H1 (cell line): ENCODE data around the gene ELP6. TPM values are rescaled to one million over a fixed set of nuclear protein-coding genes. Genes with fewer than 3 reads are reported as not detected.

Experiments used
- CTCF ChIA-PET: fragments of 300-600 bp; sonication (Branson Sonifier 250); formaldehyde crosslinking; loops from one replicate; lab custom pipeline; 2021; ENCODE audit not compliant: partially characterized antibody; lab: Charles Lee
- POLR2A ChIA-PET: fragments of 300-600 bp; sonication (Branson Sonifier 250); formaldehyde crosslinking; loops from one replicate; lab custom pipeline; 2021; ENCODE audit warnings: inconsistent platforms; ENCODE audit not compliant: partially characterized antibody; lab: Charles Lee
- DNase-seq, 2 experiments: peaks; one replicate each; pipeline versions ENCODE4 v3.0.0 to v3.0.0-alpha.2; 2010 to 2022; ENCODE audit warnings: low spot score in 2 of 2, low read depth in 1 of 2, mixed read lengths in 1 of 2
- FAIRE-seq: peaks from 2 replicates; lab custom pipeline; 2011; peaks lifted over from hg19 to GRCh38; lab: Jason Lieb, UNC
- H2AFZ ChIP-seq: 2 replicates; pipeline ENCODE4 v1.8.1; 2012; ENCODE audit warnings: low read length, inconsistent platforms
- H2AK5ac ChIP-seq: 2 replicates; pipeline ENCODE4 v1.6.1; 2013; ENCODE audit warnings: low read depth, low read length
- H2BK120ac ChIP-seq: replicated peaks from 2 replicates; pipeline ENCODE3; 2013; ENCODE audit warnings: low read depth, low read length, inconsistent platforms
- H2BK12ac ChIP-seq: 2 replicates; pipeline ENCODE4 v1.6.1; 2013; ENCODE audit warnings: low read depth, low read length
- H2BK15ac ChIP-seq: 2 replicates; pipeline ENCODE4 v1.6.1; 2013; ENCODE audit warnings: low read length
- H2BK20ac ChIP-seq: 2 replicates; pipeline ENCODE4 v1.6.1; 2013; ENCODE audit warnings: low read length
- H2BK5ac ChIP-seq: 2 replicates; pipeline ENCODE4 v1.6.1; 2013; ENCODE audit warnings: low read depth, low read length
- H3K14ac ChIP-seq: 2 replicates; pipeline ENCODE4 v1.6.1; 2013; ENCODE audit warnings: inconsistent platforms; ENCODE audit not compliant: insufficient read length
- H3K18ac ChIP-seq: 2 replicates; pipeline ENCODE4 v1.6.1; 2013; ENCODE audit warnings: low read length; ENCODE audit errors: extremely low read depth
- H3K23ac ChIP-seq: 2 replicates; pipeline ENCODE4 v1.6.1; 2013; ENCODE audit warnings: inconsistent platforms; ENCODE audit not compliant: insufficient read length
- H3K23me2 ChIP-seq: 2 replicates; pipeline ENCODE4 v1.6.1; 2013; ENCODE audit warnings: low read depth, low read length
- H3K27ac ChIP-seq: 2 replicates; pipeline ENCODE4 v1.6.1; 2011; ENCODE audit warnings: low read depth, low read length, inconsistent platforms
- H3K27me3 ChIP-seq, 4 experiments: replicated peaks in 1 of 4; 1 replicate in 1 of 4; 2 replicates in 3 of 4; pipeline versions ENCODE4 v1.6.1 to v1.8.1; 2011 to 2013; ENCODE audit warnings: low read length in 3 of 4, mild to moderate bottlenecking in 3 of 4, inconsistent platforms in 2 of 4, mixed read lengths in 2 of 4, moderate library complexity in 1 of 4; ENCODE audit not compliant: control insufficient read depth in 3 of 4, insufficient read depth in 3 of 4; ENCODE audit errors: extremely low read depth in 1 of 4
- H3K36me3 ChIP-seq, 4 experiments: 2 replicates each; pipeline versions ENCODE4 v1.6.1 to v1.8.1; 2011 to 2013; ENCODE audit warnings: mild to moderate bottlenecking in 4 of 4, low read length in 3 of 4, moderate library complexity in 2 of 4, control low read depth in 1 of 4, inconsistent platforms in 1 of 4; ENCODE audit not compliant: insufficient read depth in 4 of 4, control insufficient read depth in 2 of 4
- H3K4ac ChIP-seq: replicated peaks from 2 replicates; pipeline ENCODE3; 2013; ENCODE audit warnings: low read length, low read depth, mixed read lengths, inconsistent platforms; ENCODE audit not compliant: insufficient read length
- H3K4me1 ChIP-seq, 4 experiments: replicated peaks in 1 of 4; 1 replicate in 1 of 4; 2 replicates in 3 of 4; pipeline versions ENCODE4 v1.6.1 to v1.8.1; 2011 to 2013; ENCODE audit warnings: low read length in 3 of 4, inconsistent platforms in 2 of 4, mixed read lengths in 1 of 4; ENCODE audit not compliant: insufficient read depth in 4 of 4, control insufficient read depth in 3 of 4
- H3K4me2 ChIP-seq, 2 experiments: 2 replicates each; pipeline versions ENCODE4 v1.6.1 to v1.8.1; 2011 to 2013; ENCODE audit warnings: low read depth in 2 of 2, low read length in 2 of 2, control low read depth in 1 of 2, inconsistent platforms in 1 of 2, mild to moderate bottlenecking in 1 of 2; ENCODE audit not compliant: insufficient read depth in 1 of 2
- H3K4me3 ChIP-seq, 4 experiments: fragments of 200-600, 300-600 bp in 1 of 4; sonication (generic), shearing (Covaris generic), sonication (Bioruptor Twin) in 1 of 4; 2 replicates each; pipeline versions ENCODE4 v1.5.1 to v1.8.1; 2011 to 2016; ENCODE audit warnings: low read length in 4 of 4, low read depth in 3 of 4, control low read depth in 2 of 4, inconsistent platforms in 2 of 4, mild to moderate bottlenecking in 2 of 4, mixed read lengths in 1 of 4, moderate library complexity in 1 of 4; ENCODE audit not compliant: insufficient read depth in 2 of 4; ENCODE audit errors: extremely low read depth in 1 of 4
- H3K56ac ChIP-seq: replicated peaks from 2 replicates; pipeline ENCODE3; 2013; ENCODE audit warnings: low read depth, mild to moderate bottlenecking, mixed read lengths, low read length, inconsistent platforms; ENCODE audit not compliant: insufficient read length
- H3K79me1 ChIP-seq: 2 replicates; pipeline ENCODE4 v1.6.1; 2013; ENCODE audit warnings: low read depth, low read length, control low read depth
- H3K79me2 ChIP-seq, 2 experiments: 2 replicates each; pipeline versions ENCODE4 v1.6.1 to v1.8.1; 2012 to 2013; ENCODE audit warnings: low read length in 2 of 2, mild to moderate bottlenecking in 2 of 2, inconsistent platforms in 1 of 2; ENCODE audit not compliant: insufficient read depth in 2 of 2, control insufficient read depth in 1 of 2
- H3K9ac ChIP-seq, 4 experiments: replicated peaks in 1 of 4; 1 replicate in 1 of 4; 2 replicates in 3 of 4; pipeline versions ENCODE4 v1.6.1 to v1.8.1; 2011 to 2013; ENCODE audit warnings: low read depth in 3 of 4, low read length in 3 of 4, control low read depth in 2 of 4, mild to moderate bottlenecking in 2 of 4, moderate library complexity in 2 of 4, inconsistent platforms in 1 of 4; ENCODE audit errors: extremely low read depth in 1 of 4
- H3K9me3 ChIP-seq, 2 experiments: 2 replicates each; pipeline versions ENCODE4 v1.6.1 to v1.8.1; 2012 to 2013; ENCODE audit warnings: mild to moderate bottlenecking in 2 of 2, moderate library complexity in 2 of 2, control low read depth in 1 of 2, inconsistent platforms in 1 of 2, low read depth in 1 of 2, low read length in 1 of 2, mixed read lengths in 1 of 2; ENCODE audit not compliant: insufficient read depth in 2 of 2
- H4K20me1 ChIP-seq, 2 experiments: replicated peaks in 1 of 2; 2 replicates each; pipeline versions ENCODE3 to v1.8.1; 2011 to 2013; ENCODE audit warnings: inconsistent platforms in 2 of 2, low read length in 2 of 2, mild to moderate bottlenecking in 1 of 2; ENCODE audit not compliant: insufficient read depth in 2 of 2, control insufficient read depth in 1 of 2
- H4K5ac ChIP-seq: 2 replicates; pipeline ENCODE4 v1.6.1; 2013; ENCODE audit warnings: low read length, low read depth, mixed read lengths, inconsistent platforms; ENCODE audit not compliant: insufficient read length
- H4K8ac ChIP-seq: 2 replicates; pipeline ENCODE4 v1.8.0; 2013; ENCODE audit warnings: mild to moderate bottlenecking, moderate library complexity, low read length, inconsistent platforms; ENCODE audit not compliant: insufficient read depth; ENCODE audit errors: extremely low read depth
- H4K91ac ChIP-seq: replicated peaks from 2 replicates; pipeline ENCODE3; 2013; ENCODE audit warnings: low read length, mixed read lengths, inconsistent platforms; ENCODE audit not compliant: insufficient read length
- CBX8 ChIP-seq: fragments of 300-800, 300-1000 bp; sonication (generic); IDR thresholded peaks from 2 replicates; pipeline ENCODE4 v1.7.1; 2016; ENCODE audit warnings: low read depth, low read length, borderline replicate concordance
- CTBP2 ChIP-seq: IDR thresholded peaks from 2 replicates; pipeline ENCODE4 v1.7.0; 2011; ENCODE audit warnings: borderline replicate concordance, mild to moderate bottlenecking, moderate library complexity, mixed read lengths, low read length; ENCODE audit not compliant: insufficient read depth, insufficient read length
- EZH2 ChIP-seq: fragments of 200-600 bp; sonication (generic); IDR thresholded peaks from 2 replicates; pipeline ENCODE4 v1.7.1; 2012; ENCODE audit warnings: low read depth, mild to moderate bottlenecking, moderate library complexity, low read length, inconsistent platforms; ENCODE audit not compliant: severe bottlenecking
- GABPA ChIP-seq: IDR thresholded peaks from 2 replicates; pipeline ENCODE4 v1.6.1; 2011; ENCODE audit warnings: mild to moderate bottlenecking, low read length, moderate library complexity, borderline replicate concordance; ENCODE audit not compliant: insufficient read depth
- JUN ChIP-seq: IDR thresholded peaks from 2 replicates; pipeline ENCODE4 v1.6.1; 2011; ENCODE audit warnings: low read depth, mild to moderate bottlenecking, improper control_type of control experiment, low read length
- KDM5A ChIP-seq: fragments of 200-600 bp; IDR thresholded peaks from 2 replicates; pipeline ENCODE4 v1.7.1; 2012; ENCODE audit warnings: mild to moderate bottlenecking, low read length, inconsistent platforms, mixed read lengths
- PHF8 ChIP-seq: fragments of 200-600 bp; sonication (generic); conservative IDR thresholded peaks from 2 replicates; pipeline ENCODE4 v1.7.1; 2012; ENCODE audit warnings: low read depth, mild to moderate bottlenecking, inconsistent platforms, low read length, moderate library complexity
- POU5F1 ChIP-seq: IDR thresholded peaks from 2 replicates; pipeline ENCODE4 v1.6.1; 2011; ENCODE audit warnings: low read depth, mild to moderate bottlenecking, low read length, moderate library complexity
- RBBP5 ChIP-seq: IDR thresholded peaks from 2 replicates; pipeline ENCODE4 v1.7.1; 2012; ENCODE audit warnings: low read depth, mild to moderate bottlenecking, inconsistent platforms, low read length, moderate library complexity, borderline replicate concordance
- RFX5 ChIP-seq: IDR thresholded peaks from 2 replicates; pipeline ENCODE4 v1.6.1; 2011; ENCODE audit warnings: low read depth, low read length, improper control_type of control experiment, borderline replicate concordance
- SUZ12 ChIP-seq: fragments of 200-600 bp; sonication (generic); IDR thresholded peaks from 2 replicates; pipeline ENCODE4 v1.6.1; 2012; ENCODE audit warnings: mild to moderate bottlenecking, inconsistent platforms, low read length, moderate library complexity, mixed read lengths
- TEAD4 ChIP-seq: IDR thresholded peaks from 2 replicates; pipeline ENCODE4 v1.6.1; 2012; ENCODE audit warnings: low read depth, low read length, inconsistent platforms, mixed read lengths
- WGBS, 2 experiments: shearing (Covaris generic) in 1 of 2; methylation state at CpG; one replicate each; pipeline versions ENCODE4 v1.1.6 to v1.1.7; 2013 to 2015; ENCODE audit warnings: low lambda C conversion rate in 2 of 2, mixed read lengths in 2 of 2, inconsistent platforms in 1 of 2, low coverage in 1 of 2, missing lambda C conversion rate in 1 of 2; ENCODE audit not compliant: insufficient replicate concordance in 2 of 2, insufficient coverage in 1 of 2, insufficient read length in 1 of 2; ENCODE audit errors: extremely low coverage in 1 of 2, missing lambda C conversion rate in 1 of 2; 5-methylcytosine and 5-hydroxymethylcytosine counted together
- polyA plus RNA-seq, 7 experiments: library from polyadenylated mRNA; depleted of rRNA in 3 of 7; stranded (reverse) in 5 of 7; unstranded in 2 of 7; fragments of >200 nt in 5 of 7; fragments of 200-250 nt in 2 of 7; gene quantifications; 1 replicate in 5 of 7; 2 replicates in 1 of 7; 4 replicates in 1 of 7; pipeline versions ENCODE4 v1.2.1 to v1.2.3, GENCODE V29; 2011 to 2013; ENCODE audit warnings: missing spikeins in 2 of 7, mixed read lengths in 2 of 7
- total RNA-seq: library from RNA; stranded (reverse); fragmentation: NEBNext Ultra II Directional; extraction: Animal tissue kit (Norgen Biotek cat#: 25700); gene quantifications from 2 replicates; pipeline ENCODE4 v1.2.1, GENCODE V29; 2021

Gene ELP6
- total and polyA plus RNA-seq, 2 of the 8 experiments (the other 6 are each of a cell fraction or from before 2014, with no cell fraction given): 51.1 to 78.7 TPM

DNA sequence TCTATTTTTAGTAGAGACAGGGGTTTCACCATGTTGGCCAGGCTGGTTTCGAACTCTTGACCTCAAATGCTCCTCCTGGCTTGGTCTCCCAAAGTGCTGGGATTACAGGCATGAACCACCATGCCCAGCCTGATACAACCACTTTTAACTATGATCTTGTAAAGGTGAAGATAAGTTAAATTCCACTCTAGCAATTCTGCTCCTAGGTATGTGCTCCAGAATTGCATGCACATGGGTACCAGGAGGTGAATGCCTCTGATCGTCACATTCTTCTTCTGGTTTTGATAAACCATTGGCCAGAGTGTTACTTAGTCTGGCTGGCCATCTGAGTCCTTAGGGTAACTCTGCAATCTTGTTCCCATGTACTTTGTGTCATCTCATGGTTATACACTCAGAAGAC lies 42.8 kb upstream of the ELP6 start:
- no peak overlapping the region for H2BK120ac ChIP-seq
- no peak overlapping the region for H4K5ac ChIP-seq
- TF ChIP-seq TEAD4: no peak
- TF ChIP-seq RFX5: no peak
- TF ChIP-seq RBBP5: no peak
- no peak for TF ChIP-seq CTBP2
- TF ChIP-seq PHF8: no peak
- no peak for TF ChIP-seq EZH2
- no peak for TF ChIP-seq POU5F1
- no peak for TF ChIP-seq JUN
- TF ChIP-seq GABPA: no peak
- no peak for TF ChIP-seq KDM5A
- no peak for TF ChIP-seq SUZ12
- TF ChIP-seq CBX8: no peak
- no peak overlapping the region for H3K4me2 ChIP-seq
- no peaks in the 10 kb centered on the region for H3K36me3 ChIP-seq
- no peak overlapping the region for H2BK12ac ChIP-seq
- no peak overlapping the region for H3K9ac ChIP-seq
- H2BK5ac ChIP-seq: no peak overlapping the region
- H3K18ac ChIP-seq: no peak overlapping the region
- H3K23ac ChIP-seq: no peak overlapping the region
- H2BK20ac ChIP-seq: no peak overlapping the region
- no peak for DNase-seq
- ChIA-PET POLR2A (no interaction called here), CTCF (interaction anchor here (0.8 to 3.9 kb wide), 5 partner anchors 14 to 194 kb away, joined by 3 to 31 read pairs (median 3); no protein-coding TSS in a partner anchor)
- peaks cover 0 to 3% (median 1%) of the 10 kb centered on the region in 4 experiments; a peak in 2 of 7 replicates for H3K4me1 ChIP-seq
- H4K20me1 ChIP-seq: no peaks in the 10 kb centered on the region
- H3K79me1 ChIP-seq: no peaks in the 10 kb centered on the region
- no peak overlapping the region for H3K4ac ChIP-seq
- H2AK5ac ChIP-seq: no peak overlapping the region
- H4K91ac ChIP-seq: no peak overlapping the region
- no peak overlapping the region for H3K4me3 ChIP-seq
- no peak overlapping the region for H3K56ac ChIP-seq
- WGBS, 2 experiments: 97% methylated on average over 2 of the region's 2 CpGs; no CpG with 5 or more reads in 1 of the 2 experiments
- no peaks in the 10 kb centered on the region for H3K27me3 ChIP-seq
- no peak overlapping the region for H2AFZ ChIP-seq
- H3K14ac ChIP-seq: no peak overlapping the region
- no peak for FAIRE-seq
- no peak overlapping the region for H3K27ac ChIP-seq
- H3K23me2 ChIP-seq: no peaks in the 10 kb centered on the region
- no peaks in the 10 kb centered on the region for H3K79me2 ChIP-seq
- no peak overlapping the region for H2BK15ac ChIP-seq
- no peak overlapping the region for H4K8ac ChIP-seq
- no peaks in the 10 kb centered on the region for H3K9me3 ChIP-seq
